Stimulated activated CD4-positive, alpha-beta T cell treated with anti-CD3 and anti-CD28 coated beads, Interleukin-4, amount 100 ng/mL, for 4 hours (primary cell): ENCODE measurements around the gene EZR.
A peak's percentile ranks its signal among the peaks of the same experiment; 100 is the strongest.
"Not testable (repeated sequence)": the region's sequence is repeated elsewhere in the genome, so short reads cannot be mapped to it uniquely, and the experiment has no call there.

Experiments used
- DNase-seq, 2 experiments: peaks; one replicate each; pipeline ENCODE4 v3.0.0-alpha.2; 2020

EZR gene

DNA sequence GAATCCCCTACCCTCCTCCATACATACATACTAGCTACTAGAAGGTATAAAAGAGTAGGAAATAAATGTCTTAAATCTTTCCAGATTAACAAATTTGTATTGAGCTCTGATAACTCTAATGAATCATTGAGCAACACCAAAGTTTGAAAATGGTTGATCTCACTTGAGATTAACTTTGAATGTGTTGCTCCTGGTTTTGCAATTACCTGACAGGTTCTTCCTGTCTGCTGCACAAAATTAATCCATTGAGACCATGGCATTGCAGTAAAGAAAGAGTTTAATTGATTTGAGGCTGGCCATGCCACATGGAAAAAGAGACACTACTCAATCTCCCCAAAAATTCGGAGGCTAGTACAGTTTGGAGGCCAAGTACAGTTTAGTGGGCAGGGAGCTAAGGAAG lies 21.3 kb upstream of the EZR start:
- DNase-seq: no peak

DNA sequence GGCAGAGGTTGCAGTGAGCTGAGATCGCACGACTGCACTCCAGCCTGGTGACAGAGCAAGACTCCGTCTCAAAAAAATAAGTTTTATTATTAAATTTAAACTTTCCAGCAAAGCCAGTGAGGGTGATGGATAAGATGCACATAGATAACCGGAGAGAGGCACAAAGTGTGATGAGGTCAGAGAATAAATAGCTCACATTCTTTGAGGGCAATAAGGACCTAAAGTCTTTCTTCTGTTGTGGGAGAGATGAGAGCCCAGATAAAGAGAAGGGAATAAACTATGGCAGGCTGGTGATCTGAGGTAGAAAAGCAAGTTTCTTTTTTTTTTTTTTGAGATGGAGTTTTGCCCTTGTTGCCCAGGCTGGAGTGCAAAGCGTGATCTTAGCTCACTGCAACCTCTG lies 20.6 kb upstream of the EZR start:
- DNase-seq: no peak

DNA sequence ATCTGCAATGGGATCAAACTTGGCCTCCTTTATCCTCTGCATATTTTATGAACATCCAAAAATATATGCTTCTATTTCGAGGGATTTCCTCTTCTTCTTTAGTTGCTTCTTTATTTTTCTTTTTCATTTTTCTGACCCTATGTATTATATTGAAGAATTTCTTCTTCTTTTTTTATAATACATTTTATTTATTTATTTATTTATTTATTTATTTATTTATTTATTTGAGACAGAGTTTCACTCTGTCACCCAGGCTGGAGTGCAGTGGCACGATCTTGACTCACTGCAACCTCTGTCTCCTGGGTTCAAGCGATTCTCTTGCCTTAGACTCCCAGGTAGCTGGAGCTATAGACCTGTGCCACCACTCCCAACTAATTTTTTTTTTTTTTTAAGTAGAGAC lies 19.6 kb upstream of the EZR start:
- DNase-seq: not testable (repeated sequence)

DNA sequence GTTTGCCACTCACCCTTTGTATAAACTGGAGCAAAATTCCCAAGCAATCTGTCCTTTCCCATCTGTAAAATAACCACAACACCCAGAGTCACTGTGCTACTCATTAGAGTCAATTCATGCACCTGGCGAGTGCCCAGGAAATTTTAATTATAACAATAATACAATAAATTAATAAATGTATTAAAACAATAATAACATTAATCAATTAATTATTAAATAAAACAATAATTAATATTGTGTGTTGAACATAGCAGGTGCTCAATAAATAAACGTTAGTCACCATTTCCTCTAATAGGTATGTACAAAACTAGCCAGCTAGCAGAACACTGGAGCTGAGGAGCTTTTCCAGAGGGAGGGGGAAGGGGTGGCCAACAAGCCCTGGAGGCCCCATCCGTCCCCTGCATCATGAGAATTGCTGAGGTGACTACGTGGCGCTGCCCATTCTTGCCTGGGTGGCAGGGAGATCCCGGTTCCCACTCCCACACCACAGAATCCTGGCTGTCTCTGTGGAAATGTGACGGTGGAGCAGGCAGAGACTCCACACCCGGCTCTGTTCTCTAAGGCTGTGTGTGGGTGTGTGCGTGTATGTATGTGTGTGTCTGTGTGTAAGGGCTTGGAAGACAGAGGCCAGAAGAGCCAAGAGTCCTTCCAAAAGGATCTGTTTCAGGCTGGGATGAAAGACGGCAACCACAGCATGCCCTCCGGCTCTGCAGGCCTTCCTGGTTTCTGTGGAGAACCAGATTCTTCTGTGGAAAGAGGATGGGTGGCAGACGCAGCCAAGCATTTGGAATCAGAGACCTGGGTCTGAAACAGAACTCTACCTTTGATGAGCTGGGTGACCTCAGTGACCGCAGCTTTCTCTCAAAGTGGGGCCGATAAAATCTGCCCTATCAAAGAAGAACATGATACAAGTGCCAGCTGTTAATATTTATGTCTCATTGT lies 18.8 kb upstream of the EZR start:
- DNase-seq: no peak

DNA sequence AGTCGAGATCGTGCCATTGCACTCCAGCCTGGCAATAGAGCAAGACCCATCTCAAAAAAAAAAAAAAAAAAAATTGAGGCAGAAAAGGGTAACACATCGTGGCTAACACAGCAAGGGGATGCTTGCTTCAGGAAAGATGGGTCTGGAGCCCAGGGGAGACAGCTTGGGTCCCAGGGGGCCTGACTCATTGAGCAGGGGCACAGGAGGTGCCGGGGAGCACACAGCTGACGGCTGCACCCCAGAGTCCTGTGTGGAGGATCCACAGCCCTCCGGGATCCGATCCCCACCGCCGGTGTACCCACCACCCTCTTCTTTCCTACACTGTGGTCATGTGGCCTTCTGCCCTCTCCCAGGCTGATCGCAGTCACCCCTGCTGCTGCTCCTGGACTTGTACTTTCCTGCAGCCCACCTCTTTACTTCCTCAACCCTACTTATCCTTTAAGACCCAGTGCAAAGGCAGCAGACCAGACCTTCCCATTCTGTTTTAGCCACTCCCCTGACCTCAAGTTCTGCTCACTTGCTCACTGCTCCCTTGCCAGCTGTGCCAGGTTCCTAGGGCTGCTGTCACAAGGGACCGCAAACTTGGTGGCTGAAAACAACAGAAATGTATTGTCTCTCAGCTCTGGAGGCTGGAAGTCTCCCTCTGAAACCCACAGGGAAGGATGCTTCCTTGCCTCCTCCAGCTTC lies 17.6 kb upstream of the EZR start:
- DNase-seq: no peak

DNA sequence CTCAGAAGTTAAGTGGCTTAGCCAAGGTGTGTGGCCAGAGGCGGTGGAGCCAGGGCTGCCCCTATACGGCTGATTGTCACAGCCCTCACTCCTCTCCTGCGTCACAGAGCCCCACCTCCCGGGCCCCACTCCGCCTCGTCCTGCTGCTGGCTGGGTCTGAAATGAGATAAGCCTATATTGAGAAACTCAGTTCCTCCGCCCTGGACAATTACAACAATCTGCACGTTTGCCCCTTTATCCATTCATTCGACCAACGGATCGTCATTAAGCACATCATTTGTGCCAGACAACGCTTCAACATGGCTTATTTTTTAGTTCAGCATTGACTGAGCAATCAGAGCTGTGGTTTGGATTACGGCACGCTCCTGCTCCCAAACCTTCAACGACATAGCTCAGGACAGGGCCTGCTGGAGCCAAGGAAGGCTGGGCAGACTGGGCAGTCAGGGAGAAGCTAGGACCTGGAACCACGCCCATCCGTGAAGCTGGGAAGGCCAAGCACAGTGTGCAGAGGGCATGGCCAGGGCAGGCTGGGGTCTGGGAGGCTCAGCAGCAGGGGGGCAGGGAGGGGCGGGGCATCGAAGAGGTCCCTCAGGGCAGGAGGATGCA lies 16.6 kb upstream of the EZR start:
- no peak for DNase-seq

DNA sequence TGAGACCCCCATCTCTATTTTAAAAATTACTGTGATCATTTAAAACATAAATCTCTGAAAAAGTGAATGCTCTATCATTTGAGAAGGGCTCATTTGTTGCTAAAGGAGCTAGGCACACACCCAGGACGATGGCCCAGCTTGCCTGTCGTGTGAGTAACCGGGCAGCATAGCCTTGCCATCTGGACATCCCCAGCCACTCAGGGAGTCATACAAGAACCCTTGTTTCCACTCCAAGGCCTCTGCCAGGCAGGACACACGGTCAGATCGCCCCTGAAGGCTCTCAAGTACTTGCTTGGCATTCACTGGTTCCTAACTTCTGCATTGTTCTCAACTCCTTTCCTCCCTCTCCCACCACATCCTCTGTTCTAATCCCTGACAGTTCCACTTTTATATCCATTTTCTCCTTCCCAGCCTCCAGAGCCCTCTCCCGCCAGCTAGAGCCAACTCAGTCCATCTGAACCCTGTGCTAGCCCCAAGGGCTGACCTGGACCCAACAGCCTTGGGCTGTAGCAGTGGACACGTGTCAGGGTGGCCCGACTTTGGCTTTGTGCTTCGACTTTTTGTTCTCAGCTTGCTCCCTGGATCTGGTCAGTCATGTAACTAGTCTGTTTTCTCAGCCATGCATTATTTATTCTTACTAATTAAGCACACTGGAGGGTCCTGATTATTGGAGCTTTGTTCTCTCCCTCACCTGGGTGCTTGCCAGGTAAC lies 15.7 kb upstream of the EZR start:
- no peak for DNase-seq

DNA sequence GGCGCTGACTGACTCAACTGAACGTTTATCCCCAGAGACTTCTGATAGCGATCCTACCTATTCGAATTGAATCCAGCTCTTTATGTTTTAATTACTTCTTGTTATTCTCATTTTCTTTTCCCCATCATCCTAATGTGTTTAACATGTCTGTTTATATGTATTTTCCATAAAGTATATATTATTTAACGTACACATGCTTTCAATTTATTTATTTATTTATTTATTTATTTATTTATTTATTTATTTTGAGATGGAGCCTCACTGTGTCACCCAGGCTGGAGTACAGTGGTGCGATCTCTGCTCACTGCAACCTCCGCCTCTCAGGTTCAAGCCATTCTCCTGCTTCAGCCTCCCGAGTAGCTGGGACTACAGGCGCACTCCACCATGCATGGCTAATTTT lies 13.6 kb upstream of the EZR start:
- not testable (repeated sequence) for DNase-seq

DNA sequence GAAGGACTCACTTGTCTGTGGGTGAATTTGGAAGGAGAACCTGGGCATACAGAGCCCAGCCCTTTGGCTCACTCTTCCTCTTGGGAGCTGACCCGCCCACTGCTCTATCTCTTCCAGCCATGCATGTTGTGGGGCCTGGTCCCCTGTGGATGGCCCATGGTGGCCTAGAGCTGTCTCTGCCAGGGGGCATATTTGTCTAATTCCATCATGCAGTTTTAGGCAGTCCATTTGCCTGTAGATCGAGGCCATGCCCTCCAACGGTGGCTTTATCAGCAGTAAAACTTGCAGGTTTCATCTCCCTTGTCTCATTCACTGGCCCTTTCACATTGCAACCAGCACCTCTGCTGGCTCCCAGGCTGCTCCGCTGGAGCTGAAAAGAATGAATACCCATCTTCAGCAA lies 12.9 kb upstream of the EZR start:
- no peak for DNase-seq

DNA sequence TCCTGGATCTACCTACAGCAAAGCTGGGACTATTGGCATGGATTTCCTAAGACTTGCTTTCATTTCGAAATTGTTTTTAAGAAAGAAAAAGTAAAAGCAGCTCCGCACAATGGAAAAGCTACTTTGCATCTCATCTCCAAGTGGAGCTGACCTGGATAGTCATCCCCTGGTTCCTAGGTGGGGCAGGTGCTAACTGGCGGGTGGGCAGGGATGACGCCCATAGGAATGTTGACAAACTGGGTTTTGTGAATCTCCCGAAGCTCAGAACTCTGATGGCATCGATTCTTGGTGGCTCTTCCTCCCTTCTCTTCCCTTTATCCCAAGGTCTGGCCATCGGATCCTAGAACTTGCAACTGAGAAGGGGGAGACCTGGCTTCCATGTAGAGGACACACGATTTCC lies 12.4 kb upstream of the EZR start:
- DNase-seq: no peak

DNA sequence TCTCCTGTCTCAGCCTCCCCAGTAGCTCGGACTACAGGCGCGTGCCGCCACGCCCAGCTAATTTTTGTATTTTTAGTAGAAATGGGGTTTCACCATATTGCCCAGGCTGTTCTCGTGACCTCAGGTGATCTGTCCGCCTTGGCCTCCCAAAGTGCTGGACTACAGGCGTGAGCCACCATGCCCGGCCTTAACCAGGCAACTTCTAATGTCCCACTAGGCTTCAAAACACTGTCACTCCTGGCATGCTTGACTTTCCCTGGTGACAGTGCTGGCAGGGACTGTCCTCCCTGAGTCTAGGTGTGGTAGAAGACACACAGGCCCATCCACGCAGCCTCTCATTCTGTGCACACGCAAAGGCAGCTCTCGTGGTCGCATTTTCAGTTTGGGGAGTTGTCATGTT lies 11.6 kb upstream of the EZR start:
- DNase-seq: no peak

DNA sequence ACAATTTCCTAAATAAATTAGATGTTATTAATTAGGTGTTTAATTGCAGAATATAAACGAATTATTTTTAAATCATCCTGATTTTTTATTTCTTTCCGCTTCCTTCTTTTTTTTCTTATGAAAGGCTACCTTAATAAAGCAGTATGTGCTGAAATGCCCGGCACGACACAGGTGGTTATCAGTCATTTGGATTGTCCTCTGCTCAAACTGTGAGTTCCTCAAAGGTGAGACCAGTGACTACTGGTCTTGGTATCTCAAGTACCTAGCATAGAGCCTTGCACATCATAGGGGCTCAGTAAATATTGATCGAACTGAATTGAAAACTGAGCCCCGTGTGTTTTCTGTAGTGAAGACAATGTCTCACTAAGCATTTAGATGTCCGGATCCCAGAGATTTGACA lies 9.6 kb upstream of the EZR start:
- DNase-seq: no peak

DNA sequence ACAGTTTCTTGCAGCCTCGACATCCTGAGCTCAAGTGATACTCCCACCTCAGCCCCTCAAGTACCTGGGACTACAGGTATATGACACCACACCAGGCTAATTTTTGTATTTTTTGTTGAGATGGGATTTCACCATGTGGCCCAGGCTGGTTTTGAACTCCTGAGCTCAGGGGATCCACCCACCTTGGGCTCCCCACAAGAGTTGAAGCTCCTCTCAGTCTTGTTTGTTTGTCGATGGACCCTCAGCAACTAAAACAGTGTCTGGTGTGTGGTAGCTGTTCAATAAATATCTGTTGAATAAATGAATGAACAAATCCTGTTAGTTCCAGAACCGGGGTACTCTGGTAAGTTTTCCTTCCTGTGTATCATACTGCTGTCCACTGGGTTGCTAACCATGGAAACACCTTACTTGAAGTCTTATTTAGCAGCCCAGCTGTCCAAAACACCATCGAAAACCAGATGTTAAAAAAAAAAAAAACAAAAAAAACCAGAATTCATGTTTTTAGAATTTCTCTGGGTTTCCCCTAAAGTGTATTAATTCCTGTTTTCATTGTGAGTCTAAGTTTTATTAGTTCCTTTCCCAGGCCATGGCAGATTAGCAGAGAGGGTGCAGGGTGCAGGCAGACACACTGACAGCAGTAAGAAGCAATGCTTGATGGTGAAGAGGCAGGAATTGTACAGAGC lies 7.8 kb upstream of the EZR start:
- no peak for DNase-seq

DNA sequence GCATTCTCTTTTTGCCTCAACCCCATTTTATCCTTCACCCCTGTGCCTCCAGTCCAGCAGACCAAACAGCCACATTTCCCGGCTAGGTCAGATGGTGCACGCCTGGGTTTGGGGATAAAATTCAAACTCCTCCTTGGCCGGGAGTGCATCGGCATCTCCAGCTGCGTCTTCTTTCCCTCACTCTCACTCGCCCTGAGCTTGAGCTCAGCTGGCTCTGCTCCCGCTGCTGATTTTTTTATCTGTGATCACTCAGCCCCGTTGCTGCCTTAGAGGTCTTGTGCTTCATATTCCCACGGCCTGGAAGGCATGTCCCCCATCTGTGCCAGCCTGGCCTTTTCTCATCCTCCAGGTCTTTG lies 6.8 kb upstream of the EZR start:
- no peak for DNase-seq

DNA sequence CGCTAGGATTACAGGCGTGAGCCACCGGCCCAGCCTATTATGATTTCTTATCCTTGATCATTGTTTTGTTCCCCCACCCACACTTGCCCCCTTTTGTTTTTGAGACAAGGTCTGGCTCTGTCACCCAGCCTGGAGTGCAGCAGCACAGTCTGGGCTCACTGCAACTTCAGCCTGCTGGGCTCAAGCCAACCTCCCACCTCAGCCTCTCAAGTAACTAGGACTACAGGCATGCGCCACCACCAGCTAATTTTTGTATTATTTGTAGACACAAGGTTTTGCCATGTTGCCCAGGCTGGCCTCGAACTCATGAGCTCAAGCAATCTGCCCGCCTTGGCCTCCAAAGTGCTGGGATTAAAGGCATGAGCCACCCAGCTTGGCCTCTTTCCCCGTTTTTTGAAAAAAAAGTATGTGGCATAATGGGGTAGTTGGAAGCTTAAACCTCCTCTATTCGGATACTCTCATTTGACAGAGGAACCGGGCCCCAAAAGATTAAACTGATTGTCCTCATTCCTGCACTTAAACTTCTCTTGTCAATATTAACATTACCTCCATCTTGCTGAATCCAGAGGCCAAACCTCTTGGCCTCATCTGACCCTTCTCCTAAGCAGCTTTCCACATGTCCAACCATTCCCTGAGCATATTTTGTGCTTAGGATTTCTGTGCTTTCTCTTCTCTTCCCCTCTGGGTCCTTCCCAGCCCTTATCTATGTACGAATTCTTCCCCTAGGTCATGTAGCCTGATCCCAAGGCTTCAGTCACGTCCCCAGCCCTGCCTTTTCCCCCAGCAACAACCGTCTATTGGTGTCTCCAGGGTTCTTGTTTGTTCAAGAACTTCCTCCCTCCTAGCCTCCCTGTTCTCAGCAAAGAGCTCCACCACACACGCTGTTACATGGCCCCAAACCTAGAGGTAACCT lies 6.1 kb upstream of the EZR start:
- DNase-seq: no peak

DNA sequence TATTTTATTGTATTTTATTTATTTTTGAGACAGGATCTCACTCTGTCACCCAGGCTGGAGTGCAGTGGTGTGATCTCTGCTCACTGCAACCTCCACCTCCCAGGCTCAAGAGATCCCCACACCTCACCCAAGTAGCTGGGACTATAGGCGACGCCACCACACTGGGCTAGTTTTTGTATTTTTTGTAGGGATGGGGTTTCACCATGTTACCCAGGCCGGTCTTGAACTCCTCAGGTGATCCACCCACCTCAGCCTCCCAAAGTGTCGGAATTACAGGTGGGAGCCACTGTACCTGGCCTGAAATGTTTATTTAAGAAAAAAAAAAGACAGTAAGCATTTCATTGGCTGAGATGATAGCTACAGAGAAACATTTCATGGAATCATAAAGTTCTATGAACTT lies 4.4 kb upstream of the EZR start:
- not testable (repeated sequence) for DNase-seq

DNA sequence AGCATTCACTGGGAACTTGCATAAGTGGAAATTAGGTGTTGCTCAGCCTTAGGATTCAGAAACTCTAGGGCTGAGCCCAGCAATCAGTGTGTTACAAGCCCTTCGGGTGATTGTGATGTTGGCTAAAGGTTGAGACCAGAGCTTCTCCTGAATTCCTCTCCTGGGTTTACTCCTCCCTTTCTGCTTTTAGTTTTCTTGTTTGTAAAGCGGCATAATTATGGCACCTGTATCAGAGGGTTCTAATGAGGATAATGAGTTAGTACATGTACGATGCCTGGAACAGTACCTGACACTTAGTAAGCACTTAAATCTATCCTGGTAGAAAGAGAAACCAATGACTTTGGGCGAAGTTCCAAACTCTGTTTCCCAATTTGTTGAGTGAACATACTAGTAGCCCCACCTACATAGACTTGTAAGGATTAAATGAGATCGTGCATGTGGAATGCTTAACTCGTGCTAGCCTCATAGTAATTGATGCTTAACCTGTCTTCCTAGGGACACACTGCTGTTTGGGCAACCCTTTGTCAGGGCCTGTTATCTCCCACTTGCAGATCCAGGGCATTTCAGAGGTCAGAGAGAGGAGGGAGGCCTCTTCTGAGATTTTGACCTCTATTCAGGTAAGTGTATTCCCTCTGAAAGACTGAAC lies 932 bp upstream of the EZR start:
- no peak for DNase-seq

DNA sequence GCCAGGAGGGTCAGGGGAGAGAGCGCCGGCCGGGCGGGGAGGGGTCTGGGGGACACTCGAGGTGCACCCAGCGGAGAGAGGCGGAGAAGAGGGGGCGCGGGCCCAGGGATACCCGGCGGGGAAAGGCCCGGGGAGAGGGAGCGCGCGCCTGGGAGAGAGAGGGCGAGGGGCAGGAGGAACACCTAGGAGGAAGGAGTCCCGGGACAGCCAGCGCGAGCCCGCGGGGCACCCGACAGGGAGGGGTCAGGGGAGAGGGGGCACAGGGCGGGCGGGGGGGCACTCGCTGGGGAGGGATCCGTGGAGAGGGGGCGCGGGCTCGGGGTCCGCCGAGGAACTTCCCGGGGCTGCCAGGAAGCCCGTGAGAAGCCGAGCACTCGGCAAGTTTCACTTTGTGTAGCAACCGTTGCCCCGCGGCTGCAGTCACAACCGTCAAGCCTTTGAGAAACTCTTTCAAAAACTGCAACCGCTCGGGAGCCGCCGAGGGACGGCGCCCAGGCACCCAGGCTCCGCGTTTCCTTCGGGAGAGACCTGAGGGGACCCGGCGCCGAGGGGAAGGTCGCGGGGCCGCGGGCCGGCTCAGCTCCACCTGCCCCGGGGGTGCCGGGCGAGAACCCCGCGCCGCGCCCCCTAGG lies 471 bp downstream of the EZR start:
- peak; percentile 57 to 59 for DNase-seq

DNA sequence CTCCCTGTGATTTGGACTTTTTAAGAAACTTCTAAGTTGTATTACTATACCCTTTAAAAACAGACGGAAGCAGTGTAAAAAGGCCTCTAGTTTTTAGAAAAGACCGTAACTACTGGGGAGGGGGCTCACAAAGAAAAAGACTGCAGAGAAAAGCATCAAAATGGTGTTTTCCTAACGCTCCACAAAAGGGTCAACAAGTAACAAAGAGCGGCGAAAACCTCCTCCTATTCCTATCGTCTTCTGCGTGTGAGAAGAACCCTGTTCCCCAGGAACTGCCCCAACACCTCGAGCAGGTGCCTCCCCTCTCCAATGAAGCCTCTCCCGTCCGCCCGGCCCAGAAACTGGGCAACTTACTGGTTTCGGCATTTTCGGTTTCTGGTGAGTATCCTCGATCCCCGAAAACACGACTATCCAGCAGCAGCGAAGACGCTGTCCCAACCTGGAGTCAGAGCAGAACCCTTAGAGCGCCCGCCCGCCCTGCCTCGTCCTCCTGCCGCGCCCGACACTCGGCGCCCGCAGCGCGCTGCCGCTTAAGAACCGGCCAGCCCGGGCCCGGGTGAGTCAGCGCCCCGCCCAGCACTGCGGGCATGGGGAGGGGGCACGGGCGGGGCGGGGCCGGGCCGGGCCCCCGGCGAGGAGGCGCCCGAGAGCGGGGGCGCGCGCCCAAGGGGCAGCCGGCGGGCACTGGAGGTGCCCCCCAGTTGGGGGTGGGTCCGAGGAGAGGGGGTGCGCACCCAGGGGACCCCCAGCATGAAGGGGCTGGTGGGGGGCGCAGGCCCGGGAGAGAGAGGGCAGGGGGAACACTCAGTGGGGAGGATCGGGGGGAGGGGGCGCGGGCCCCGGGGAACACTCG lies 1.2 kb downstream of the EZR start:
- peak; percentile 79 to 80 for DNase-seq
